Measurements from ENCODE around the gene TRIM17. TPM values are rescaled to one million over a fixed set of nuclear protein-coding genes. Genes with fewer than 3 reads are reported as not detected.

TRIM17 gene
- polyA plus RNA-seq, 1 donor from 2014 or later = 0.14 TPM

DNA sequence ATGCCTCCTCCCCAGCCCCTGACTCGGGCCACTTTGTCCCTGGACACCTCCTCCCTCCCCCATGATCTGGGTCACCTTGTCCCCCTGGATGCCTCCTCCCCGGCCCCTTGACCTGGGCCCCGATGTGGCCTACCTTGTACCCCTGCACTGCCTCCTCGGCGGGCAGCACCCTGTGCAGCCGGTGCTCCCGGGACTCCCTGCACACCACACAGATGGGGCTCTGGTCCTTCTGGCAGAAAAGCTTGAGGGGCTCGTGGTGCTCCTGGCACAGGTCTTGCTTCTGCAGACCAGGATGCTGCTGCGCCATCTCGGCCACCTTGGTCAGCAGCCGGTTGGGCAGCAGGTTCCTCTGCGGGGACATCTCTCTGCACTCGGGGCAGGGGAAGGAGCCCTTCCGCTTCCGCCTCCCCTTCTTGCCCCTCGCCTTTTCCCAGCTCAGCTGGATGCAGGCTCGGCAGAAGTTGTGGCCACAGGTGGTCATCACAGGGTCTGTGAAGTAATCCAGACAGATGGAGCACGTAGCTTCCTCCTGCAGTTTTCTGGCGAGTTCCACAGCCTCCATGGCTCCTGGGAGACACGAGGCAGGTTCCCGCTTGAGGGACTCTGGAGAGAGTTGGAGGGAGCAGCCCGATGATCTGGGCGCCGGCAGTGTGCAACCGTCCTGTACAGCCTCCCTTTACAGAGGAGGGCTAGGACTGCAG, 2.0 kb downstream of the TRIM17 start:
- H3K9me2 ChIP-seq (ENCODE audit: insufficient read depth, low read length) = no peaks in the 10 kb centered on the region
- no peak overlapping the region for H2AFZ ChIP-seq (ENCODE audit: low read depth, low read length)
- H3F3A ChIP-seq (ENCODE audit: insufficient read depth, low read length, poor library complexity, severe bottlenecking) = no peaks in the 10 kb centered on the region
- no peak overlapping the region for H3K27ac ChIP-seq (ENCODE audit: low read length)
- no peak overlapping the region for H3K4me3 ChIP-seq (ENCODE audit: low read length)
- no peaks in the 10 kb centered on the region for H3K36me3 ChIP-seq (ENCODE audit: insufficient read depth, low read length)
- H3K9ac ChIP-seq (ENCODE audit: low read length) = no peak overlapping the region
- no peaks in the 10 kb centered on the region for H3K9me3 ChIP-seq (ENCODE audit: low read length)
- H3K4me2 ChIP-seq (ENCODE audit: low read length) = no peak overlapping the region
- no peaks in the 10 kb centered on the region for H4K20me1 ChIP-seq (ENCODE audit: insufficient read depth)
- H3K79me2 ChIP-seq (replicated peaks; ENCODE audit: insufficient read depth, low read length) = no peaks in the 10 kb centered on the region
- peaks cover 11% of the 10 kb centered on the region for H3K27me3 ChIP-seq (ENCODE audit: insufficient read depth, low read depth, low read length)
- TF ChIP-seq MXI1 (conservative IDR thresholded peaks at IDR 0.05; ENCODE audit: poor library complexity, severe bottlenecking) (no peak), SMC3 (conservative IDR thresholded peaks at IDR 0.05; ENCODE audit: poor library complexity) (no peak), POLR2AphosphoS5 (IDR thresholded peaks at IDR 0.05) (no peak), RAD21 (conservative IDR thresholded peaks at IDR 0.05) (no peak), EZH2 (IDR thresholded peaks at IDR 0.05; ENCODE audit: borderline replicate concordance, insufficient read depth, low read length, poor library complexity, severe bottlenecking) (no peak), TAF1 (IDR thresholded peaks at IDR 0.05; ENCODE audit: low read depth) (no peak), EP300 (conservative IDR thresholded peaks at IDR 0.05; ENCODE audit: poor library complexity, severe bottlenecking) (no peak)
- TF ChIP-seq, protein P1, sequence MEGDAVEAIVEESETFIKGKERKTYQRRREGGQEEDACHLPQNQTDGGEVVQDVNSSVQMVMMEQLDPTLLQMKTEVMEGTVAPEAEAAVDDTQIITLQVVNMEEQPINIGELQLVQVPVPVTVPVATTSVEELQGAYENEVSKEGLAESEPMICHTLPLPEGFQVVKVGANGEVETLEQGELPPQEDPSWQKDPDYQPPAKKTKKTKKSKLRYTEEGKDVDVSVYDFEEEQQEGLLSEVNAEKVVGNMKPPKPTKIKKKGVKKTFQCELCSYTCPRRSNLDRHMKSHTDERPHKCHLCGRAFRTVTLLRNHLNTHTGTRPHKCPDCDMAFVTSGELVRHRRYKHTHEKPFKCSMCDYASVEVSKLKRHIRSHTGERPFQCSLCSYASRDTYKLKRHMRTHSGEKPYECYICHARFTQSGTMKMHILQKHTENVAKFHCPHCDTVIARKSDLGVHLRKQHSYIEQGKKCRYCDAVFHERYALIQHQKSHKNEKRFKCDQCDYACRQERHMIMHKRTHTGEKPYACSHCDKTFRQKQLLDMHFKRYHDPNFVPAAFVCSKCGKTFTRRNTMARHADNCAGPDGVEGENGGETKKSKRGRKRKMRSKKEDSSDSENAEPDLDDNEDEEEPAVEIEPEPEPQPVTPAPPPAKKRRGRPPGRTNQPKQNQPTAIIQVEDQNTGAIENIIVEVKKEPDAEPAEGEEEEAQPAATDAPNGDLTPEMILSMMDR (IDR thresholded peaks at IDR 0.05; ENCODE audit: poor library complexity, severe bottlenecking) = no peak
- TF ChIP-seq, protein P2, sequence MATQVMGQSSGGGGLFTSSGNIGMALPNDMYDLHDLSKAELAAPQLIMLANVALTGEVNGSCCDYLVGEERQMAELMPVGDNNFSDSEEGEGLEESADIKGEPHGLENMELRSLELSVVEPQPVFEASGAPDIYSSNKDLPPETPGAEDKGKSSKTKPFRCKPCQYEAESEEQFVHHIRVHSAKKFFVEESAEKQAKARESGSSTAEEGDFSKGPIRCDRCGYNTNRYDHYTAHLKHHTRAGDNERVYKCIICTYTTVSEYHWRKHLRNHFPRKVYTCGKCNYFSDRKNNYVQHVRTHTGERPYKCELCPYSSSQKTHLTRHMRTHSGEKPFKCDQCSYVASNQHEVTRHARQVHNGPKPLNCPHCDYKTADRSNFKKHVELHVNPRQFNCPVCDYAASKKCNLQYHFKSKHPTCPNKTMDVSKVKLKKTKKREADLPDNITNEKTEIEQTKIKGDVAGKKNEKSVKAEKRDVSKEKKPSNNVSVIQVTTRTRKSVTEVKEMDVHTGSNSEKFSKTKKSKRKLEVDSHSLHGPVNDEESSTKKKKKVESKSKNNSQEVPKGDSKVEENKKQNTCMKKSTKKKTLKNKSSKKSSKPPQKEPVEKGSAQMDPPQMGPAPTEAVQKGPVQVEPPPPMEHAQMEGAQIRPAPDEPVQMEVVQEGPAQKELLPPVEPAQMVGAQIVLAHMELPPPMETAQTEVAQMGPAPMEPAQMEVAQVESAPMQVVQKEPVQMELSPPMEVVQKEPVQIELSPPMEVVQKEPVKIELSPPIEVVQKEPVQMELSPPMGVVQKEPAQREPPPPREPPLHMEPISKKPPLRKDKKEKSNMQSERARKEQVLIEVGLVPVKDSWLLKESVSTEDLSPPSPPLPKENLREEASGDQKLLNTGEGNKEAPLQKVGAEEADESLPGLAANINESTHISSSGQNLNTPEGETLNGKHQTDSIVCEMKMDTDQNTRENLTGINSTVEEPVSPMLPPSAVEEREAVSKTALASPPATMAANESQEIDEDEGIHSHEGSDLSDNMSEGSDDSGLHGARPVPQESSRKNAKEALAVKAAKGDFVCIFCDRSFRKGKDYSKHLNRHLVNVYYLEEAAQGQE (IDR thresholded peaks at IDR 0.05; ENCODE audit: borderline replicate concordance) = no peak

DNA sequence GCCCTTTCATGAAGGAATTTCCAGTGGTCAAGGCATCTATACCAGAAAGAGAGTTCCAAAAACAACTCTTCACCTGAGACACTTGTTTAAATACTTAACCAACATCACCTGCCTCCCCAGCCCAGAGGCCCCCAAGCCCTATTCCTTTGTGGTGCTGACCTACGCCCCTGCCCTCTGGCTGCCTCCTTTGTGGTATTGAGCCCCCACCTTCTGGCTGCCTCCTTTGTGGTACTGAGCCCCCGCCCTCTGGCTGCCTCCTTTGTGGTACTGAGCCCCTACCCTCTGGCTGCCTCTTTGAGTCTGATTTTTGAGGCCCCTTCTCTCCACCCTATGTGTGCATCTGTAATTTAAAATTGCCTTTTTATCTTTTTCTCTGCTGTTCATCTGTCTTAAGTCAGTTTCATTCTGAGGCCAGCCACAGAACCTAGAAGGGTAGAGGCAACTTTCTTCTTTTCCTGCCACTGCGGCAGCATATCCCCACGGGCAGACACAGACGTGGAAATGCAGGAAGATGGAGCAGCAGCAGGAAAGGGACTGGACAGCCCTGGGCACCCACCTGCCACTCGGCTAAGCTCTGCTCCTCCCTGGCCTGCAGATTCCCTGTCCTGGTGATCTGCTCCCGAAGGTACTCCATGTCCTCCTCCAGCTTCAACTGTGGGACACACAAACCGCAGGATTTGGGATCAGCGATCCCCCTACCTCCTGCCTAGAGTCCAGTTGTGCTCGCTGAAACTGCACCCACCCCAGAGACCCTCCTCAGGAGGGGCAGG, 3.2 kb downstream of the TRIM17 start:
- no peaks in the 10 kb centered on the region for H3F3A ChIP-seq (ENCODE audit: insufficient read depth, low read length, poor library complexity, severe bottlenecking)
- no peaks in the 10 kb centered on the region for H4K20me1 ChIP-seq (ENCODE audit: insufficient read depth)
- no peak overlapping the region for H3K27ac ChIP-seq (ENCODE audit: low read length)

More for the DNA sequence above, 3.2 kb downstream of the TRIM17 start:
- Histone ChIP-seq H3K4me3 (ENCODE audit: low read length) (no peak overlapping the region), H2AFZ (ENCODE audit: low read depth, low read length) (no peak overlapping the region), H3K36me3 (ENCODE audit: insufficient read depth, low read length) (no peaks in the 10 kb centered on the region), H3K9me3 (ENCODE audit: low read length) (no peaks in the 10 kb centered on the region), H3K9me2 (ENCODE audit: insufficient read depth, low read length) (no peaks in the 10 kb centered on the region), H3K4me2 (ENCODE audit: low read length) (no peak overlapping the region), H3K9ac (ENCODE audit: low read length) (no peak overlapping the region), H3K27me3 (ENCODE audit: insufficient read depth, low read depth, low read length) (peaks cover 11% of the 10 kb centered on the region), H3K79me2 (replicated peaks; ENCODE audit: insufficient read depth, low read length) (no peaks in the 10 kb centered on the region)
- no peak for TF ChIP-seq EP300 (conservative IDR thresholded peaks at IDR 0.05; ENCODE audit: poor library complexity, severe bottlenecking)
- TF ChIP-seq, protein P2 (IDR thresholded peaks at IDR 0.05; ENCODE audit: borderline replicate concordance) = no peak
- TF ChIP-seq EZH2 (IDR thresholded peaks at IDR 0.05; ENCODE audit: borderline replicate concordance, insufficient read depth, low read length, poor library complexity, severe bottlenecking) = no peak
- TF ChIP-seq POLR2AphosphoS5 (IDR thresholded peaks at IDR 0.05) = no peak
- no peak for TF ChIP-seq SMC3 (conservative IDR thresholded peaks at IDR 0.05; ENCODE audit: poor library complexity)
- TF ChIP-seq RAD21 (conservative IDR thresholded peaks at IDR 0.05) = no peak
- TF ChIP-seq, protein P1 (IDR thresholded peaks at IDR 0.05; ENCODE audit: poor library complexity, severe bottlenecking) = no peak
- no peak for TF ChIP-seq TAF1 (IDR thresholded peaks at IDR 0.05; ENCODE audit: low read depth)
- TF ChIP-seq MXI1 (conservative IDR thresholded peaks at IDR 0.05; ENCODE audit: poor library complexity, severe bottlenecking) = no peak
